ENCODE results near the gene ATP6AP1. TPM values are rescaled to one million over a fixed set of nuclear protein-coding genes. Genes with fewer than 3 reads are reported as not detected.
"Not testable (repeated sequence)": the region's sequence is repeated elsewhere in the genome, so short reads cannot be mapped to it uniquely, and the experiment has no call there.

ATP6AP1 gene
- polyA plus RNA-seq, 1 donor, result 137 TPM

DNA sequence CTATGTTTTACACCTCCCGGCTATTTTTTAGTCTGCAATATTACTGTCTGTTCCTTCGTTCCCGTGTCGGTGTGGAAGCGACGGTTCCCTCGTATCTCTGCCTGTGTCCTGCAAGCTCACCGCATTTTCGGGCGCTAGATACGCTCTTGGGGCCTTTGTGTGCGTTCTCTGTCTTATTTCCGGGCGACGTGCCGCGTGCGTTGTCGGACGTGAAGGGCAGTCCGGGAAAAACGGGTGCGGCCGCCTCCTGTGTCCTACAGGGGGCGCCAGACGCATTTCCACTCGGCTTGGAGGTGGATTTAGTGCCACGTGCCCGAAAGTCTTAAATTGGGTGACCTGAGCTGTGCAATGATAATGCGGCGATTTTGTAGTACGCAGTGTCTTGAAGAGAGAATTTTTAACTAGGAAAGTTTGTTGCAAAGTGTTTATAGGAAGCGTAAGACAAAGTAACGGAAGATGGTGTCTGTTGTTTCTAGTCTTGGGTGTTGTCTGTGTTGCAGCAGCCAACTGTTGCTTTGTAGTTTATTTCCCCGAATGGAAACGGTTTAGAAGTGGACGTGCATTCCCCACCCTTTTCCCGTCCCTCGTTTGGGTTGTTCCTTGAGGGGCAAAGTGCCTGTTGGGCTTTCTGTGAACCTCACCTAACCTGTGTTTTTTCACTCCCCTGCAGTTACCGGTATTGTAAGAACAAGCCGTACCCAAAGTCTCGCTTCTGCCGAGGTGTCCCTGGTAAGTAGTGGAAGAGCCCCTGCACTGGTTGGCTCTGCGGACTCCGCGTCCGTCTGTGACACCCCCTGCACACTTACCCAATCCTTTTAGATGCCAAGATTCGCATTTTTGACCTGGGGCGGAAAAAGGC is 29.6 kb upstream of the ATP6AP1 start:
- peak overlapping the region; percentile 100 for H3K27ac ChIP-seq (ENCODE audit: low read length)
- H3K9me3 ChIP-seq (ENCODE audit: control insufficient read depth, low read depth, low read length), result no peaks in the 10 kb centered on the region
- peaks cover 15% of the 10 kb centered on the region for H3K4me1 ChIP-seq (ENCODE audit: control insufficient read depth, insufficient read depth, low read length)
- peak; percentile 77 to 81 for DNase-seq
- peak overlapping the region; percentile 99 for H3K4me3 ChIP-seq (ENCODE audit: low read length)
- no CpG with 5 or more reads among the region's 49 CpGs for WGBS (ENCODE audit: insufficient coverage, low lambda C conversion rate)
- peaks cover 27% of the 10 kb centered on the region for H3K36me3 ChIP-seq (ENCODE audit: control insufficient read depth, insufficient read depth, low read length)
- H3K27me3 ChIP-seq (ENCODE audit: control insufficient read depth, insufficient read depth, low read length), result no peaks in the 10 kb centered on the region

DNA sequence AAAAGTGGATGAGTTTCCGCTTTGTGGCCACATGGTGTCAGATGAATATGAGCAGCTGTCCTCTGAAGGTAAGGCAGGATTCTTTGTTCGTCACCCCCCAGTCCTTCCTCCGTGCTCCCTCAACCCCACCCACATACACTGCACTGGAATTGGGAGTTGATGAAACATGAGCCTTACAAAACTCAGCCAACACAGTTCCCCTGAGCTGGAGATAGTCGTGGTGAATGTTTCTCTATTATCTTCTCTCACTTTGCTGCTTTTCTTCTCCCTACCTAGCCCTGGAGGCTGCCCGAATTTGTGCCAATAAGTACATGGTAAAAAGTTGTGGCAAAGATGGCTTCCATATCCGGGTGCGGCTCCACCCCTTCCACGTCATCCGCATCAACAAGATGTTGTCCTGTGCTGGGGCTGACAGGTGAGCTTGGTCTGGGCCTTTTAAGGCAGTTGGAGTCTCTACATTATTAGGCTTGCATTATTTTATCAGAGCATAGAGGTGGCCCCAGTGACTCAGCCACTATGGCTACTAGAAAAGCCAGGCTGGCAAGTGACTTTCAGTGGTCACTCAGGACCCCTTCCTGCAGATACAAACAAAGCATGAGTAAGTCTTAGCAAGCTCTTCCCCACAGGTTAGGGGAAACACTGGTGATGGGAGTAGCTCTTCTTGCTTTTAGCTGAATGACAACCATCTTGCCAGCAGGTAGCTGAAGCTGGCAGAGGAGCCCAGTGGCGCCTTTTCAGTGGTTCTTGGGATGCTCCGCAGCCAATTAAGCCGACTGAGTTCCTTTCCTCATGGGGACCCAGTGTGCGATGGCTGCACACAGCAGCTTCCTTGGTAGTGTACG is 28.7 kb upstream of the ATP6AP1 start:
- Histone ChIP-seq H3K27ac (ENCODE audit: low read length) (peak overlapping the region; percentile 100), H3K36me3 (ENCODE audit: control insufficient read depth, insufficient read depth, low read length) (peaks cover 31% of the 10 kb centered on the region), H3K9me3 (ENCODE audit: control insufficient read depth, low read depth, low read length) (no peaks in the 10 kb centered on the region), H3K27me3 (ENCODE audit: control insufficient read depth, insufficient read depth, low read length) (no peaks in the 10 kb centered on the region), H3K4me3 (ENCODE audit: low read length) (peak overlapping the region; percentile 99), H3K4me1 (ENCODE audit: control insufficient read depth, insufficient read depth, low read length) (peaks cover 15% of the 10 kb centered on the region)
- no peak for DNase-seq
- WGBS (ENCODE audit: insufficient coverage, low lambda C conversion rate), result no CpG with 5 or more reads among the region's 14 CpGs

DNA sequence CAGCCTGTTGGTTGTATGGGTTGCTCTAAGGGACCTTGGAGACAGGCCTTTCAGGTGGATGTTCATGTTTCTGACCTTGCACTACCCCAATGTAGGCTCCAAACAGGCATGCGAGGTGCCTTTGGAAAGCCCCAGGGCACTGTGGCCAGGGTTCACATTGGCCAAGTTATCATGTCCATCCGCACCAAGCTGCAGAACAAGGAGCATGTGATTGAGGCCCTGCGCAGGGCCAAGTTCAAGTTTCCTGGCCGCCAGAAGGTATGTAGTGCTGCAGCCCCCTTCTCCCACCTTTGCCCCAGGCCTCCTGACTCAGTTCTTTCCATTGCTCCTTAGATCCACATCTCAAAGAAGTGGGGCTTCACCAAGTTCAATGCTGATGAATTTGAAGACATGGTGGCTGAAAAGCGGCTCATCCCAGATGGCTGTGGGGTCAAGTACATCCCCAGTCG is 28.1 kb upstream of the ATP6AP1 start:
- Histone ChIP-seq H3K4me3 (ENCODE audit: low read length) (peak overlapping the region; percentile 99), H3K27ac (ENCODE audit: low read length) (peak overlapping the region; percentile 100), H3K4me1 (ENCODE audit: control insufficient read depth, insufficient read depth, low read length) (peaks cover 15% of the 10 kb centered on the region), H3K36me3 (ENCODE audit: control insufficient read depth, insufficient read depth, low read length) (peaks cover 31% of the 10 kb centered on the region)
- not testable (repeated sequence) for H3K9me3 ChIP-seq (ENCODE audit: control insufficient read depth, low read depth, low read length); H3K27me3 ChIP-seq (ENCODE audit: control insufficient read depth, insufficient read depth, low read length); DNase-seq
- no CpG with 5 or more reads among the region's 6 CpGs for WGBS (ENCODE audit: insufficient coverage, low lambda C conversion rate)

DNA sequence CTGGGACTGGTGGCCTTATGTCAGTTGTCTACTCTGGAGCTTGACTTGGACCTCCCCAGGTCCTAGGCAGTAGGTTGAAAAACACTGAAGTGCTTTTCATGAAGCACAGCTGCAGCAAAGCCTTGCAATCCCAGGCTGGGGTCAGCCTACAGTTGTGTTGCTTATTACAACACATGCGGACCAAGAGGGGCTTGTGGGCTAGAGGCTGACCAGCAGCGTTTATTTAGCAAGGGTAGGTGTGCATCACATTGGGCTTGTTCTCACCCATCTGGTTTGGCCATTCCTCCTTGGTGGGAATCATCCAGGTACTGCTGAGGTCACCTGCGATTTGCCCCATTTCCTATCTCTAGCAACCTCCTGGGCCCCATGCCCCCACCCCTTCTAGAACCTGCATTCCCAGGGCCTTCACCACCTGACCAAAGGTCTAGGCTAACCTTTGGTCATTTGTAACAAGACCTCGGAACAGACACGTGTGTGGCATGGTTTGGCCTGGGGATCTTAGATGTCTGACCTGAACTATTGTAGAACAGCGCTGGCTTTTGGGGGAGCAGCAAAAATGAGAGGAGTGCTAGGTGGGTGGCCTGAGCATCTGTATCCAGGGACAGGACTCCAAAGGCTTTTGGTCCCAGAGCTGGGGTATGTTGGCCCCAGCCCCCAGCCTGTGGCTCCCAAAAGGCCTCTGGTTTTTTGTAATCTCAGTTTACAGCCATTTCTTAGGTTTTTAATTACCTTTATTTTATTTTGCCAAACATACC is 27.3 kb upstream of the ATP6AP1 start:
- Histone ChIP-seq H3K4me3 (ENCODE audit: low read length) (no peak overlapping the region), H3K27me3 (ENCODE audit: control insufficient read depth, insufficient read depth, low read length) (no peaks in the 10 kb centered on the region), H3K9me3 (ENCODE audit: control insufficient read depth, low read depth, low read length) (no peaks in the 10 kb centered on the region), H3K36me3 (ENCODE audit: control insufficient read depth, insufficient read depth, low read length) (peaks cover 31% of the 10 kb centered on the region), H3K27ac (ENCODE audit: low read length) (peak overlapping the region; percentile 74), H3K4me1 (ENCODE audit: control insufficient read depth, insufficient read depth, low read length) (peaks cover 15% of the 10 kb centered on the region)
- peak in 1 of 2 donors; percentile 62 for DNase-seq
- WGBS (ENCODE audit: insufficient coverage, low lambda C conversion rate), result no CpG with 5 or more reads among the region's 6 CpGs

DNA sequence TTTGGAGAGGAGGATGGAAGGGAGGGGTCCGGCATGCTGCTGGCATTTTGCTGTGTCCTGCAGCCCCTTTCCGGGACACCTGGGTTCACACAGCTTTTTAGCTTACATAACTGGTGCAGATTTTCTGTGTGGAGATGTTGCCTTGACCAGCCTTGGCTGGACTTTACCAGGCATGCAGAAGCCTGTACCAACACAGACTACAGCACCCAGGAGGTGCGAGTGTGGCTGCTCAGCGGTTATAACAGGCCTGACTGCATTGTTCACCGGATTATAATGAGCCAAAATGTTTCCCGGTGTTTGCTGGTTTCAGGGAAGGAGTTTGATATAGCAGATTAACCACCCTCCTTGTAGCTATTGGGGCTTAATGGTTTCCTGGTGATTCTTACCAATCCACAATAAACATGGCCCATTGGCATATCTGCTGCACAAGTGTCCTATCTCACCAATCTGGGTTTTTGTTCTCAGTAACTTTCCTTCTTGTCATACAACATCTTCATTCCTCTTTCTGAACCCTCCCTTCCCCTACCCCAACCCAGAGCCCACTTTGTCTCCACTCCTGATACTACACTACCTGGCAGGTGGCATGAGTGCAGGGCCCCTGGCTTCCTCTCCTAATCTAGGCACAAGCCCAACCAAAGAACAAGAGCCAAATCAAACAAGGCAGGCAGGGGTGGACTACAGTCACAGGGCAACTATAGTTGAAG is 26.4 kb upstream of the ATP6AP1 start:
- Histone ChIP-seq H3K4me1 (ENCODE audit: control insufficient read depth, insufficient read depth, low read length) (peaks cover 15% of the 10 kb centered on the region), H3K9me3 (ENCODE audit: control insufficient read depth, low read depth, low read length) (no peaks in the 10 kb centered on the region), H3K4me3 (ENCODE audit: low read length) (no peak overlapping the region), H3K36me3 (ENCODE audit: control insufficient read depth, insufficient read depth, low read length) (peaks cover 31% of the 10 kb centered on the region), H3K27me3 (ENCODE audit: control insufficient read depth, insufficient read depth, low read length) (no peaks in the 10 kb centered on the region), H3K27ac (ENCODE audit: low read length) (peak overlapping the region; percentile 74)
- DNase-seq, result no peak
- WGBS (ENCODE audit: insufficient coverage, low lambda C conversion rate), result no CpG with 5 or more reads among the region's 6 CpGs

DNA sequence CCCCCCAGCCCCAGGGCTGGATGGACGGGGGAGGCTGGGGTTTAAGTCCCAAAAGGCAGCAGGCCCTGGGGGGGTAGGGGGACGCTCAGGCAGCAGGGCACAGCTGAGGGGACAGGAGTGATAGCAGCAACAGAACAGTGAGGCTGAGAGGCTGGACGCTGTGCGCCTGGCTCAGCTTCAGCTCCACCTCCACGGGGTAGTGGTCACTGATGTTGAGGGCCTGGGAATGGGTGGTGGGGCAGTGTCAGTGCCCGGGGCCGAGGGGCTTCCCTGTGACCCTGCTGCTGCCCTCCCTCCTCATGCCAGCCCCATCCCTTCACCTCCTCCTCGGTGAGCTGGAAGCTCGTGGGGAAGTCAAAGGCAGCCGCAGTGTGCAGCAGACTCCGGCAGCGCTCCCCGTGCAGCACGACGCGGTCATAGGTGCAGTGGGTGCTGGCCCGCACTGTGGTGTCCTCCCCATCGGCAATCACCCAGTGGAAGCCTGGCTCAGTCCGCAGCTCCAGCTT is 25.8 kb upstream of the ATP6AP1 start:
- no peak for DNase-seq

DNA sequence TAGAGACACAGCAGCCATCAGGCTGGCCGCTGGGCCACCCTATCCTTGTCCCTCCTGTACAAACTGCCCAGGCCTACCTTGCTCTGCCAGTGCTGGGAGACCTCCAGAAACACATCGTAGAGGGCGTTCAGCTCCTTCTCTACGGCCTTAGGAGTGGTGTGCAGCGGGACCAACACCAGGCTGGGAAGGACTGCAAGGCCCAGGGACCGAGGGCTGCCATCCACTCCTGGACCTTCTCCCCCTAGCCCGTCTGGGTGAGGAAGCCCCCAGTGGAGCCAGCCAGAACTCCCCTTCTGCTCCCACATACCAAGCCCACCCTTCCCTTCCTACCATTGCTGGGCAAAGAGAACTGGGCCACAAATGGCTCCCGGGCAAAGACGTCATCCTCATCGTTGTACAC is 25.3 kb upstream of the ATP6AP1 start:
- no peak for DNase-seq
- H3K4me1 ChIP-seq (ENCODE audit: control insufficient read depth, insufficient read depth, low read length), result peaks cover 15% of the 10 kb centered on the region
- no peak overlapping the region for H3K27ac ChIP-seq (ENCODE audit: low read length)
- H3K9me3 ChIP-seq (ENCODE audit: control insufficient read depth, low read depth, low read length), result no peaks in the 10 kb centered on the region
- H3K27me3 ChIP-seq (ENCODE audit: control insufficient read depth, insufficient read depth, low read length), result no peaks in the 10 kb centered on the region
- no CpG with 5 or more reads among the region's 10 CpGs for WGBS (ENCODE audit: insufficient coverage, low lambda C conversion rate)
- H3K4me3 ChIP-seq (ENCODE audit: low read length), result no peak overlapping the region
- peaks cover 31% of the 10 kb centered on the region for H3K36me3 ChIP-seq (ENCODE audit: control insufficient read depth, insufficient read depth, low read length)

More for the DNA sequence above, 25.8 kb upstream of the ATP6AP1 start:
- Histone ChIP-seq H3K27ac (ENCODE audit: low read length) (no peak overlapping the region), H3K36me3 (ENCODE audit: control insufficient read depth, insufficient read depth, low read length) (peaks cover 31% of the 10 kb centered on the region), H3K27me3 (ENCODE audit: control insufficient read depth, insufficient read depth, low read length) (no peaks in the 10 kb centered on the region), H3K4me1 (ENCODE audit: control insufficient read depth, insufficient read depth, low read length) (peaks cover 15% of the 10 kb centered on the region), H3K9me3 (ENCODE audit: control insufficient read depth, low read depth, low read length) (no peaks in the 10 kb centered on the region), H3K4me3 (ENCODE audit: low read length) (no peak overlapping the region)
- no CpG with 5 or more reads among the region's 19 CpGs for WGBS (ENCODE audit: insufficient coverage, low lambda C conversion rate)

DNA sequence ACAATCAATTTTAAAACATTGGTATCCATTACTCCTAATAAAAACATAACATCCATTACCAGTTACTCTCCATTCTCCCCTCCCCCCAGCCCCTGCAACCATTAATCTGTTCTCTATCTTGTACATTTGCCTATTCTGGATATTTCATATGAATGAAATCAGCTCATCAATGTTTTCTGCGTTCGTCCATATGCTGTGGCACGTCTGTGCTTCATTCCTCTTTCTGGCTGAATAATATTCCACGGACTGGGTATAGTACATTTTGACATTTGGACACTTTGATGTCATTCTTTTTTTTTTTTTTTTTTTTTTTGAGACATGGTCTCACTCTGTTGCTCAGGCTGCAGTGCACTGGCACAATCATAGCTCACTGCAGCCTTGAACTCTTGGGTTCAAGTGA is 24.6 kb upstream of the ATP6AP1 start:
- DNase-seq, result no peak
- Histone ChIP-seq H3K9me3 (ENCODE audit: control insufficient read depth, low read depth, low read length) (no peaks in the 10 kb centered on the region), H3K36me3 (ENCODE audit: control insufficient read depth, insufficient read depth, low read length) (peaks cover 31% of the 10 kb centered on the region), H3K27ac (ENCODE audit: low read length) (no peak overlapping the region), H3K4me1 (ENCODE audit: control insufficient read depth, insufficient read depth, low read length) (peaks cover 18% of the 10 kb centered on the region), H3K4me3 (ENCODE audit: low read length) (no peak overlapping the region), H3K27me3 (ENCODE audit: control insufficient read depth, insufficient read depth, low read length) (no peaks in the 10 kb centered on the region)
- no CpG with 5 or more reads among the region's 4 CpGs for WGBS (ENCODE audit: insufficient coverage, low lambda C conversion rate)

DNA sequence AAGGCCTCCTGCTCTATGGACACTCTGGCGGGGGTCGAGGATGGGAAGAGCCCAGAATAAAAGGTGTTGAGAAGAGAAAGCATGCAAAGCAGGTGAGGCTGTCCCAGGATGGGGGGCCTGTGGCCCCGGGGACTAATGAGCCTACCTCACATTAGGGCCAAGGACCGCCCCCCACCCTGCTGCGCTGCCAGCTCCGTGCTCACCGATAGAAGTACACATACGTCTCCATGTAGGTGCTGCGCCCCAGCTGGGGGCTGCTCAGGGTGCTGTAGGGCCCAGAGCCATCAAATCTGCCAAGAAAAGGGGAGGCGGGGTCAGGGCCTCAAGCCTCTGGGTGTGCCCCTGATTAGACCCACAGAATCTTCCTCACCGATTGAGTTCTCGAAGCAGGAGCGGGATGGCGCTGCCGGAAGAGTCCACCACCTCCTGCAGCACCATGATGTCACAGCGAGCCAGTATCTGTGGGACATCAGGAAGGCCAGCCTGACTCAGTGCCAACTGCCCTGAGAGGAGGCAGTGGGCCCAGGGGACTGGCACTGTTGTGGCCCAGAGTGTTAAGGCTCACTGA is 23.8 kb upstream of the ATP6AP1 start:
- H3K27me3 ChIP-seq (ENCODE audit: control insufficient read depth, insufficient read depth, low read length), result no peaks in the 10 kb centered on the region
- no peak overlapping the region for H3K4me3 ChIP-seq (ENCODE audit: low read length)
- H3K4me1 ChIP-seq (ENCODE audit: control insufficient read depth, insufficient read depth, low read length), result peaks cover 21% of the 10 kb centered on the region
- H3K9me3 ChIP-seq (ENCODE audit: control insufficient read depth, low read depth, low read length), result no peaks in the 10 kb centered on the region
- no peak for DNase-seq
- peaks cover 23% of the 10 kb centered on the region for H3K36me3 ChIP-seq (ENCODE audit: control insufficient read depth, insufficient read depth, low read length)
- H3K27ac ChIP-seq (ENCODE audit: low read length), result no peak overlapping the region
- no CpG with 5 or more reads among the region's 16 CpGs for WGBS (ENCODE audit: insufficient coverage, low lambda C conversion rate)

Measured in large intestine (tissue), 3 donors.